Measurements from ENCODE around the gene TNK2. TPM values are rescaled to one million over a fixed set of nuclear protein-coding genes. Genes with fewer than 3 reads are reported as not detected.
A peak's percentile ranks its signal among the peaks of the same experiment; 100 is the strongest.

TNK2 gene
- total and polyA plus RNA-seq, 2 of the 13 experiments (the other 11 are each of a cell fraction or from before 2014, with no cell fraction given), result 4.6 to 5.8 TPM

- TF ChIP-seq ETS1 (CRISPR knock-in tag; IDR thresholded peaks at IDR 0.05) (no peak), ZNF136 (CRISPR knock-in tag; IDR thresholded peaks at IDR 0.05; ENCODE audit: low read depth) (no peak), MAFF (IDR thresholded peaks at IDR 0.05; ENCODE audit: low read depth, low read length) (no peak), KDM4B (CRISPR knock-in tag; IDR thresholded peaks at IDR 0.05) (no peak), ZNF83 (CRISPR knock-in tag; IDR thresholded peaks at IDR 0.05; ENCODE audit: borderline replicate concordance) (no peak), AKNA (CRISPR knock-in tag; IDR thresholded peaks at IDR 0.05; ENCODE audit: borderline replicate concordance) (no peak), PHF21A (CRISPR knock-in tag; IDR thresholded peaks at IDR 0.05) (0 out of 2 replicates have a peak, but pooled peaks have one; percentile 26), ZNF598 (CRISPR knock-in tag; IDR thresholded peaks at IDR 0.05; ENCODE audit: borderline replicate concordance) (no peak), ZFX (CRISPR knock-in tag; IDR thresholded peaks at IDR 0.05; ENCODE audit: low read depth) (0 out of 2 replicates have a peak, but pooled peaks have one; percentile 17), ZNF256 (CRISPR knock-in tag; conservative IDR thresholded peaks at IDR 0.05) (no peak), ATF2 (CRISPR knock-in tag; IDR thresholded peaks at IDR 0.05) (0 out of 2 replicates have a peak, but pooled peaks have one; percentile 38), ZNF430 (CRISPR knock-in tag; IDR thresholded peaks at IDR 0.05) (no peak), ZNF275 (CRISPR knock-in tag; IDR thresholded peaks at IDR 0.05; ENCODE audit: borderline replicate concordance) (no peak), ZNF639 (CRISPR knock-in tag; conservative IDR thresholded peaks at IDR 0.05) (no peak)
Observed at GRCh38 chr3:195847055-195847950, 61.0 kb downstream of the TNK2 start (continued).
